ENCODE results near the gene OR6F1.
"Not testable (repeated sequence)": the region's sequence is repeated elsewhere in the genome, so short reads cannot be mapped to it uniquely, and the experiment has no call there.

The OR6F1 gene

DNA sequence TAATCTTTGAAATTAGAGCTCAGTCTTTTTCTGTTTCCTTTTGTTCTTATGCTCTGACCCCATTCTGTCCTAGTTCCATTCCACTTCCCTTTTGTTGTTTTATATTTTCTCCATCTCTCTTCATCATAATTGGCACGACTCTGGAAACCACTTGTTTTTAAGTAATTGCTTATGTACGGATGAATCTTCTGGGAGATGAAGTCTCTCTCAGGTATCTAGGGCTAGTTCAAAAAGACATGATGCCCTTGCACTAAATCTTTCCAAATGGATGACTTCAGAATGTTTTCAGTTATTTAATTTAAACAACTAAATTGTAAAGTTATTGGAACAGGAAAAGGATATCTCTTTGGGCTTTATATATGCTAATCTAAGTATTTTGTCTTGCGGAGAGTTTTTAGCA, at the start of gene OR6F1:
TSS of gene OR6F1 (minus strand) at position 101 of the 400 bp plus-strand sequence. CDS start 3,891 bp downstream, outside the sequence.
- no peak for DNase-seq (ENCODE audit: low read depth)

DNA sequence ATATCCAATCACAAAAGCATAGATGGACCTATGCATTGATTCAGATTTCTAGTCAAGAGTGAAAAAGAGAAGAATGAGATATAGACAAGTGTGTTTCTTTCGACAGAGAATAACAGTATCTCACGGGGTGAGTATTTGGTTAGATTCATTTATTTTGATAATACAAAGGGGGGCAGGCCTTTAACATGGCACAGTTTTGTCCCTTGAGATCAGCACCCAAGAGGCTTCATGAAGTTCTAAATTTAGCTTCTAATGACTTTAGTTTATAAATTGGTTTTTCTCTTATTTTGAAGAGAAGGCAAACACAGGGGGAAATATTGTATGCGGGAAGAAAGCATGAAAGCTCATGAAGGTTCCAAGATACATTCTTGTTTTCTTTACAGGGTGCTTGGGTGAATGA, 44.0 kb upstream of the OR6F1 start, which contains the start of gene OR1C1:
TSS of gene OR1C1 (minus strand) at position 101 of the 400 bp plus-strand sequence. CDS start 2,150 bp downstream, outside the sequence.
- DNase-seq (ENCODE audit: low read depth) = no peak

DNA sequence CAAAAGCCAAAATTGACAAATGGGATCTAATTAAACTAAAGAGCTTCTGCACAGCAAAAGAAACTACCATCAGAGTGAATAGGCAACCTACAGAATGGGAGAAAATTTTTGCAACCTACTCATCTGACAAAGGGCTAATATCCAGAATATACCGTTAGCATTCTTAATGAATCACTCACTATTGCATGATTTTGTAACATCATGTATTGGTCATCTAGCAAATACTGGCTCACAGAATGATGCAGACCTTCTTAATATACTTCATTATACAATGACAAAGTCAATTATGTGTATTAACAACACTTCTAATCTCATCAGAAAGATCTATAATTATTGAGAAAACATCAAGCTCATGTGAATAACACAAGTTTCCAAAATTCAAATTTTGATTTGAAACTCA, 37.9 kb upstream of the OR6F1 start:
- not testable (repeated sequence) for DNase-seq (ENCODE audit: low read depth)

DNA sequence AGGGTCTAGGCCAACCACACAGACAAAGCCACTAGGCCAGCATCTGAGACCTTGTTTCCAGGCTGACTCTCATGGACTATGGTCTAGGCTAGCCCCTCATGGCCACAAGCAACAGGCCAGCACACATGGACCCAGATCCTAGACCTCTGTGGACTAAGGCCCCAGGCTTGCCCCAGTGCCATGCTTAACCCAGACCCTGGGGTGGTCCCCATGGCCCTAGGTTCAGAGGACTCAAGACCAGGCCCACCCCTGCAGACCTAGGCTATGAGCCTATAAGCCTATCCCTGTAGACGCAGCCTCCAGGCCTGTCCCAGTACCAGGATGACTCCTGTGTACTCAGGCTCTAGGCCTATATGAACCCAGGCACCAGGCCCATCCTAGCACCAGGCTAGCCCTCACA, 33.4 kb upstream of the OR6F1 start:
- DNase-seq (ENCODE audit: low read depth) = no peak

DNA sequence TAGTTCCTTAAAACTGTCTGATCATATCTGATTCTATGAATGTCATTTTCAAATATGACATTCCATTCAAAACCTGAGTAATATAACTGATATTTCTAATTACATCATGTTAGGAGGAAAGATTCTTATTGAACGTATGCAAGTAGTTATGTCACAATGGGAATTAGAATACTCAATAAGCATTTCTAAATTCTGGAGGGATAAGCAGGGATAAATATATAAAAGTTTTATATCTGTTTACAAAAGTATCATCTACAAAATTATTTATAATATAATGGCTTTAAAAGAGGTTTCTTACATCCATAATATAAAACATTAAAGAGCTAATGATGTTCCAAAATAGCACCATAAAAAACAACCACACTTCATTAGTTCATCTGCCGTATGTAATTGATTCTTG, 31.6 kb upstream of the OR6F1 start, which contains the start of gene OR14A2:
TSS of gene OR14A2 (minus strand) at position 101 of the 400 bp plus-strand sequence.
- no peak for DNase-seq (ENCODE audit: low read depth)

DNA sequence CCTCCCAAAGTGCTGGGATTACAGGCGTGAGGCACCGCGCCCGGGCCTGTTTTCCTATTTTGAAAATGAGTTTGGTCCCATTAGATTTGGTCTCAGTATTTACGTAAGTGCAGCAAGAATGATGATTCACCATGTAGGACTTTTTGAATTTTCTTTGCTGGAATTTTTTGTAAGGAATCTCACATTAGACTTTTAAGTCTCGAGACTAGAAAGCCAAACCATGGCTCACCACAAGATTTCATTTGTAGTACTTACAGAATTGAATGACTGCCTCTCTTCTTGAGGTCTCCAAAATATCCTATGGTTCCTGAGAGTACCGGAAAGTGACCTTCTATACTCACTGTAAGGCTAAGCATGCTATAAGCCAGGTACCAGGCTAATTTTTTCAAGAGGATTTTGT, 31.2 kb upstream of the OR6F1 start:
- DNase-seq (ENCODE audit: low read depth) = no peak

DNA sequence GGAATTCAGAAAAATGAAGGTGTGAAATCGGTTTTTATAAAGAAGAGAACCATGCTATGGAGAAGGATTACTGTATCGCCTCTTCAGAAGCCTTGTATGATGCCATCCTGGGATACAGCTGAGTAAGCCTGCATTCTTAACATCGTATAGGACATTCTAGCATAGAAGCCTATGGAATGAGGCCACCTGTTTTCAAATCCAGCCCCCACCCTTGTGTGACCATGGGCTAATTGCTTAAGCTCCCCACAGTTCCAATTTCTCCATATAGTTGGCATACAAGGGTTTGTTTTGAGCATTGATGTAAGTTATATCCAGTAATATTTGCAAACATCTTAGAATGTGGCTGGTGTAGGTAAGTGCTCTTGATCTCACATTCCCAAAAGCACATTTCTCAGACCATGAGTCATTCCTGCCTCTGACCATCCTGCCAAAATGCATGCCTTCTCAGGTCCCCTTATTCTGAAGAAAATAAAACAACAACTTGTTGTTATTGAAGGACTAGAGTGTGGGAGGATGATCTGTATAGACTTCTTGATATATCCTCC, 30.0 kb upstream of the OR6F1 start:
- no peak for DNase-seq (ENCODE audit: low read depth)

DNA sequence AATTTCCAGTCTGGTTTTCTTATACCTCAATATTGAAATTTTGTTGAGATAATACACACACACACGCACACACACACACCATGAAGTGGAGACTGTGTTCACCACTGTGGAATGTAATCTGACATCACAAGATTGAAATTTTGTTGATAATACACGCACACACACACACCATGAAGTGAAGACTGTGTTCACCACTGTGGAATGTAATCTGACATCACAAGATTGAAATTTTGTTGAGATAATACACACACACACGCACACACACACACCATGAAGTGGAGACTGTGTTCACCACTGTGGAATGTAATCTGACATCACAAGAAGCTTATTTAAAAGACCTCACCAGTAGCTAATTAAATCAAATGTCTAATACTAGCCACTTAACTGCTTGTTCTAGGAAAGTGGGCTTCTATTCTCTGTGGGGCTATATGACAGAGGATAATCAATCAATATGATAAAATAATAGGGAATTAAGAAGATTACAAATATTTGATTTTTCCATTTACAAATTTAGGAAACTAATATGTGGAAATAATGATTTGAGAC, 25.8 kb upstream of the OR6F1 start:
- DNase-seq (ENCODE audit: low read depth) = not testable (repeated sequence)

DNA sequence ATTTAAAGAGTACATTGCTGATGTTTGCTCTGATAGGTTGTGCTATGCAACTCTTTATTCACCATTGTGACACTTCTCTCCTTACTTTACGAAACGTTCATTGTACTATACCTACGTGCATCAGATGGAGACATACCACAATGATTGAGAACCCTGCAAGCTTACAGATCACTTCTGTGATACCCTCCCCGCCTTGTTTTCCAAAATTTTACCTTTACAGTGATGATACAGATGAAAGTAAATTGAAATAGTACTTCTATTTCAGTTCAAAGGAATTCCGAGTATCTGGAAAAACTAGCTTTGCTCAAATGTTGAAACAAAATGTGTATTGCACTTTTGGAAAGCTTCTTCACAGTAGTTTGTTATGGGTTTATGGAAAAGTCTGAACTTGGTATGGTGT, 25.3 kb upstream of the OR6F1 start:
- DNase-seq (ENCODE audit: low read depth) = no peak

DNA sequence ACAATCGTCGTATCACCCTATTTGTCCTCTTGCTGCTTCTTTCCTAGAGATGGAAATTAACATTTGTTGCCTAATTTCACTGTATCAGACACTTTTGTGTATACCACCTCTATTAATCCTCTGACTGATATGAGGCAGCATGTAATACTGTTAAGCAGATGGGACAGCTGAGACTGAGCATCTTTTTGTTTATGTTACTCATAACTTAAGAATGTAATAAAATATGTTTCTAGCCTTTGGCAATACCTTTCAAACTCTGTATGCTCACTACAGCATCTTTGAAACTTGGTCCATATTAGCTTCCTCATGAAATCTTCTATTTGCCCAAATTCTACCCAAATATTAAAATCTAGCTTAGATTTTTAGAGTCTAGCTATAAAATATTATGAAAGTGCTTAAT, 24.3 kb upstream of the OR6F1 start:
- DNase-seq (ENCODE audit: low read depth) = no peak

DNA sequence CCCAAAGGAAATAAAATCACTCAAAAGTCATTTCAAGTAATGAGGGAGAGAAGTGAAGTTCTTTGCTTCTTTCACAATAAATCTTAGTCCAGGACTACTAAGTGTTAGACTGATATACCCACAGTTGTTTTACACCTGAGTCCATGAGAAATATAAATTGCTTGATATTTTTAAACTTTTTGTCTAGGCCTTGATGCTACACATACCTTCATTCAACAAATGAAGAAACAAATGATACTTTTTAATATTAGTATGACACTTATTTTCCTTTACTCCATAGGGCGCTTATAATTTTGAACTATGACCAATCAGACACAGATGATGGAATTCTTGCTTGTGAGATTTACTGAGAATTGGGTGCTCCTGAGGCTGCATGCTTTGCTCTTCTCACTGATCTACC, 21.9 kb upstream of the OR6F1 start, which contains the start of gene OR14K1:
TSS of gene OR14K1 (plus strand) at position 301 of the 400 bp plus-strand sequence. CDS start at position 301, 0 bp downstream.
- no peak for DNase-seq (ENCODE audit: low read depth)

DNA sequence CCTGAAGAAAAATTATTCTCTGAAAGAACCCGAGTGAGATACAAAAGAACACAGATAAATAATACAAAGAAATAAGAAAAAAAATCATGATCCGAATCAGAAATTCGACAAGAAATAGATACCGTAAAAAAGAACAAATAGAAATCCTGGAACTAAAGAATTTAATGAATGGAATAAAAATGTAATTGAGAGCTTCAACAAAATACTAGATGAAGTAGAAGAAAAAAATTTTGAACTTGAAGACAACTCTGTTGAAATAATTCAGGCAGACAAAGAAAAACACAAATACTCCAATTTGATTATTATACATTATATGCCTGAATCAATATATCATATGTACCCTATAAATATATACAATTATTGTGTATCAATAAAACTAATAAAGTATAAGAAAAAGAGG, 4.8 kb upstream of the OR6F1 start:
- DNase-seq (ENCODE audit: low read depth) = no peak

DNA sequence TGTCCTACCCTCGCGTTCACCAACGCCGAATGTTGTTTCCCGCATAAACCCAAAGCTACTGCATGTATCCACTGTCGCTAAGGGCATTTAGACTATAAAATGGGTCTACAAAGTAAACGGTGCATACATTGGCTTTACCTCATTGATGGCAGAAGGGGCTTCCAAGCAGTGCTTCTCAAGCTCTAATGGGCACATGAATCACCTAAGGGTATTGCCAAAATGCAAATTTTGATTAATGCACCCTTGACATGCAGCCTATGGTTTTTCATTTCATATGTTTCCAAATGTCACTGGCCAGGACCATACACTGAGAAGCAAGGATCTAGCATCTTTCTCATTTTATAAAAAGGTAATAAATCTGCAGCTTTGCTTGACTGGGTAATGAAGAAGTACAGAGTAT, 2.7 kb downstream of the OR6F1 start:
- DNase-seq (ENCODE audit: low read depth) = no peak

DNA sequence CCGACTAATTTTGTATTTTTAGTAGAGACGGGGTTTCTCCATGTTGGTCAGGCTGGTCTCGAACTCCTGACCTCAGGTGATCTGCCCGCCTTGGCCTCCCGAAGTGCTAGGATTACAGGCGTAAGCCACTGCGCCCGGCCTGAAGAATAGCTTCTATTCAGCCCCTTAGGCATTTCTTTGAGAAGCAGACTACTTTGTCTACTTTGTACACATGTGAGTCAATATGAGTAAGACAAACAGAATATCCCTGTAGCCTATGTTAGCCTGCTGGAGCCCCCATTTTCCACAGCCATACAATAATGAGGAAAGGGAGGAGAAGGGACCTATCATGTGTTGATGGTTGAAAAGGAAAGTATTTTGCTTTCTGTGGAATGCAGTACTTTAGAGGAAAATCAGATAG, 5.8 kb downstream of the OR6F1 start:
- DNase-seq (ENCODE audit: low read depth) = not testable (repeated sequence)

DNA sequence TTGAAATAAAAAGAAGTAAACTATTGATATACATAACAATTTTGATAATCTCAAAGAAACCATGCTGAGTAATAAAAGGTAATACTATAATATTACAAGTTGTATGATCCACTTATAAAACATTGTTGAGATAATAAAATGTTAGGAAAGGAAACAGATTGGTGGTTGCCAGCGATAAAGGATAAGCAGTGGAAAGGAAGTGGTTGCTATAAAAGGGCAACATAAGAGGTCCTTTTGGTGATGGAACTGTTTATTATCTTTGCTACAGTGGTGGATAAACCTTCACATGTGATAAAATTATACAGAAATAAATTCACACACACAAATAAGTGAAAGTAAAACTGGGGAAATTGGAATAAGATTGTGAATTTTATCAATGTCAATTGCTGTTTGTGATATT, 15.1 kb downstream of the OR6F1 start:
- no peak for DNase-seq (ENCODE audit: low read depth)

DNA sequence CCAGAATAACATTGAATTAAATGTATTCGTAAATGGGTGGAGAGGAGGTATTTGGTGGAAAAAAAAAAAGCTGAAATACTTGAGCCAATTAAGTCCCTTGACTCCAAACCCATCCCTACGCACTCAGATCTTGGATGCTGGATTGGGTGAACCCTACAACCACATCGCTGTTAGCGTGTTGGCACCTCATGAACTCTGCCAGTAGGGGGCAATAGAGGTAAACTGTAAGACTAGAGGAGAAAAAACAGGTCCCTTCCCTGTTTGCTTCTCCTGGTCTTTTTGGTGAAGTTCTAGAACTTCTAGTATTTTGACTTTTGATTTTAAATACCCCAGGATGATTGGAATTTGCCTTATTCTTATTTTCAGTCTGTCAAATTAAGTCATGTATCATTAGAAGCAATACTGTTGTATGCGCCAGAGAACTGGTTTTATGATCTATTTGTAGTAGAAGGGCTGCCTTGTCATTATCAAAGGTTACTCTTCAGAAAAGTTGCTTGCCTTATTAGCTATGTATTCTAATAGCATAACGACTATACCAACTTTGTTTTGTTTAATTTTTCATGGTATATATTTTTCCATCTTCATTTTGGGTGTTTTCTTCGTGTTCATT, 35.1 kb downstream of the OR6F1 start:
- DNase-seq (ENCODE audit: low read depth) = no peak

DNA sequence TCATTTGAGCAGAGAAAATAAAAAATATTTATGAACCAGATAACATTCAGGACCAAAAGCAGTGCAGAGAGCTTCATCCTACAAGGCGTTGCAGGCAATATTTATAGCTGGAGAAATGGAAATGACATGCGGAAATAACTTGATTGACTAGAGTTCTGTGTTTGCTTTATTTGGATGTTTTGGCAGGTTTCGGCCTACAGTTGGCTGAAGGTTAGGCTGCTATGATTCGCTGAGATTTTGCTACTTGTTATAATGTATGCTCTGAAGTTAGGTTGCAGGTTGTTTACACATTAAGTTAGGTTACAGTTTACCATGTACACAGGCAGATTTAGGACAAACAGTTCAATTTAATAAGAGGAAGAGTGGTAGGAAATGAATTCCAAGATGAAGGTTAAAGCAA, 36.3 kb downstream of the OR6F1 start:
- no peak for DNase-seq (ENCODE audit: low read depth)

DNA sequence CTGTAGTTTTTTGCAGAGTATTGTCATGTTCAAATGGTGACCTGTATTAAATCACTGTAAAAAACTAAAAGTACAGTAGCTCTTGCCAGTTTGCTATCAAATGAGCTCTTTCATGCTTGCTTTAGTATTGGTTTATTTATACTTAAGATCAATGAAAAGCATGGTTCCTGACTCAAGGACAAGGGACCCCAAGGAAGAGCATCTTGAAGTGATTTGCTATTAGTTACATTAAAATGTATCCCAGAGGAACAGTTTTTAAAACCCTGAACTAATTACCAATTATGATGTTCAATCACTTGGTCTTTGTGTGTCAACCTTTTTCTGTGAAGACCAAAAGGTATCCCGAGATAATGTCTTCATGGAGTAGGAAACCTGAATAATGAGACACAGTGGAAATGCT, 36.8 kb downstream of the OR6F1 start, which contains the start of gene OR13G1:
TSS of gene OR13G1 (minus strand) at position 101 of the 400 bp plus-strand sequence. CDS start 6,698 bp downstream, outside the sequence.
- DNase-seq (ENCODE audit: low read depth) = no peak

DNA sequence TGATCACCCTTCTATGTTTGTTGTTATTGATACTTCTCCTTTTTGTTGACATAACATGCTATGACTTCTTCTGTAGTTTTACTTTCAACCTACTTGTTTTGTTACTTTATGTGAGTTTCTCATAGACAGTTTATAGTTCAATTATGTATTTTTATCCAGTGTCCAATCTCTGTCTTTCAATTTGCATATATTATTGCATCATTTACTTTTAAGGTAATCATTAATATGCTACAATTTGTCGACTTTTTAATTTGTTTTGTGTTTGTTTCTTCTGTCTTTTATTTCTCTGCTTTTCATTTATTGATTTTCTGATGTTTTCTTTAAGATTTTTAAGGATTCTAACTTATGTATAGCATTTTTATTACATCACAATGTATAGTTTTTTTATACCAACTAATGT, 47.2 kb downstream of the OR6F1 start:
- DNase-seq (ENCODE audit: low read depth) = no peak
